ENCODE data around the gene NIPBL. TPM values are rescaled to one million over a fixed set of nuclear protein-coding genes. Genes with fewer than 3 reads are reported as not detected.
"Not testable (repeated sequence)": the region's sequence is repeated elsewhere in the genome, so short reads cannot be mapped to it uniquely, and the experiment has no call there.

Gene NIPBL
- polyA plus RNA-seq, 2 donors, result 10.9 to 16.1 TPM

DNA sequence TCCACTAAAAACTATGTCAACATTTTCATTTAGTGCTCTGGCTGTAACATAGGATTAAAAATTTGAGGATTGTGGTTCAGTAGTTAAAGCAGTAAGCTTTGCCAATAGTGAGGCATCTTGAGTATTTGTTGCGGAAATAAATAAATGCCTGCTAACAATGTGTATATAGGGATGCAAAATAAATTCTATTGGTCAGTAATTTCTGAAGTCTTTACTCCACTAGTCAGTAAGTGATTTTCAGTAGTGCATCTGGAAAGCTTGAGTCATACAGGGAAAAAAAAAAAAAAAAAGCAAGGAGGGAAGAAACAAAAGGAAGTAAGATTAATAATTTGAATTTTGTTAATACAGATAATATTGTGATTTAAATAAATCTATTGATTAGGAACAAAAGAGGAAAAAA, 21.0 kb downstream of the NIPBL start:
- 67 to 71% methylated on average over 1 of the region's 1 CpG for WGBS, 2 donors
- H3K9me3 ChIP-seq (ENCODE audit: control insufficient read depth in 2 of 2, insufficient read depth in 1 of 2, low read depth in 1 of 2, low read length in 1 of 2), result no peaks in the 10 kb centered on the region
- H3K4me1 ChIP-seq (ENCODE audit: control insufficient read depth in 2 of 2, insufficient read depth in 2 of 2, low read length in 1 of 2), result no peaks in the 10 kb centered on the region
- no peaks in the 10 kb centered on the region for H3K36me3 ChIP-seq (ENCODE audit: control insufficient read depth in 2 of 2, insufficient read depth in 2 of 2, low read length in 1 of 2)
- no peak overlapping the region for H3K4me3 ChIP-seq (ENCODE audit: low read depth in 1 of 2, low read length in 2 of 2)
- no peaks in the 10 kb centered on the region for H3K27me3 ChIP-seq (ENCODE audit: control insufficient read depth in 1 of 2, insufficient read depth in 2 of 2, low read length in 2 of 2)
- no peak overlapping the region for H3K27ac ChIP-seq (ENCODE audit: low read depth in 2 of 2, low read length in 1 of 2)

DNA sequence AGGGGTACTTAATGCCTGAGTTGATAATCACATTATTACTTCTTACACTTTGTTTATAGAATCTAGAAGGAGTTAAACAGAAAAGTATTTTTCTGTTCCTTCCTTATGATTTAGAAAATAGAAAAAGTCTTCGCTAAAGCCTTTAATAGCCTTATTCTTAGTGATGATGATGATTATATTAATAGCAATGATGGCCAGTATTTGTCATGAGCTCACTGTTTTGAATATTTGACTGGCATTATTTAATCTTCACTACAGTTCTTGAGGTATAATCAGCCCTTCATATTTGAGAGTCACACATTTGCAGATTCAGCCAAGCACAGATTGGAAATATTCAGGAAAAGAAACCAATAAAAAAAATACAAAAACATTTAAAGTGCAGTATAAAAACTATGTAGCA, 23.3 kb downstream of the NIPBL start:
- Histone ChIP-seq H3K4me3 (ENCODE audit: low read depth in 1 of 2, low read length in 2 of 2) (no peak overlapping the region), H3K9me3 (ENCODE audit: control insufficient read depth in 2 of 2, insufficient read depth in 1 of 2, low read depth in 1 of 2, low read length in 1 of 2) (no peaks in the 10 kb centered on the region), H3K4me1 (ENCODE audit: control insufficient read depth in 2 of 2, insufficient read depth in 2 of 2, low read length in 1 of 2) (peaks cover 0 to 2% of the 10 kb centered on the region in 2 donors), H3K27ac (ENCODE audit: low read depth in 2 of 2, low read length in 1 of 2) (no peak overlapping the region), H3K27me3 (ENCODE audit: control insufficient read depth in 1 of 2, insufficient read depth in 2 of 2, low read length in 2 of 2) (no peaks in the 10 kb centered on the region), H3K36me3 (ENCODE audit: control insufficient read depth in 2 of 2, insufficient read depth in 2 of 2, low read length in 1 of 2) (no peaks in the 10 kb centered on the region)
- WGBS, 2 donors, result 76 to 93% methylated on average over 1 of the region's 1 CpG

DNA sequence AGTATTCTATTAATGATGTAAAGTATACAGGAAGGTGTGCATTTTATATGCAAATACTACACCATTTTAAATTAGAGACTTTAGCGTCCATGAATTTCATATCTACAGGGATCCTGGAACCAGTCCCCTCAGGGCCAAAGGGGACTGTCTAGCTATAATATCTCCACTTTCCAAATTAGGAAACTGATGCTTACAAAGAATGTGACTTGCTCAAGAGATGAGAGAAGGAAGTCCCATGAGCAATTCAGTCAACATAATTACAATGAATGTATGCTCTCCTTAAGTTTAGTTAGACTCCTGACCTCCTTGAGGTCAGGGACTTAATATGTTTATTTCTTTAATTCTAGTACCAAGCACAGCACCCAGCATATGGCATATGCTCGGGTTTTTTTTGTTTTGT, 23.7 kb downstream of the NIPBL start:
- H3K27me3 ChIP-seq (ENCODE audit: control insufficient read depth in 1 of 2, insufficient read depth in 2 of 2, low read length in 2 of 2), result no peaks in the 10 kb centered on the region
- peaks cover 0 to 2% of the 10 kb centered on the region in 2 donors for H3K4me1 ChIP-seq (ENCODE audit: control insufficient read depth in 2 of 2, insufficient read depth in 2 of 2, low read length in 1 of 2)
- H3K36me3 ChIP-seq (ENCODE audit: control insufficient read depth in 2 of 2, insufficient read depth in 2 of 2, low read length in 1 of 2), result no peaks in the 10 kb centered on the region
- 71 to 72% methylated on average over 2 of the region's 2 CpGs for WGBS, 2 donors
- no peak overlapping the region for H3K4me3 ChIP-seq (ENCODE audit: low read depth in 1 of 2, low read length in 2 of 2)
- no peaks in the 10 kb centered on the region for H3K9me3 ChIP-seq (ENCODE audit: control insufficient read depth in 2 of 2, insufficient read depth in 1 of 2, low read depth in 1 of 2, low read length in 1 of 2)
- H3K27ac ChIP-seq (ENCODE audit: low read depth in 2 of 2, low read length in 1 of 2), result no peak overlapping the region

DNA sequence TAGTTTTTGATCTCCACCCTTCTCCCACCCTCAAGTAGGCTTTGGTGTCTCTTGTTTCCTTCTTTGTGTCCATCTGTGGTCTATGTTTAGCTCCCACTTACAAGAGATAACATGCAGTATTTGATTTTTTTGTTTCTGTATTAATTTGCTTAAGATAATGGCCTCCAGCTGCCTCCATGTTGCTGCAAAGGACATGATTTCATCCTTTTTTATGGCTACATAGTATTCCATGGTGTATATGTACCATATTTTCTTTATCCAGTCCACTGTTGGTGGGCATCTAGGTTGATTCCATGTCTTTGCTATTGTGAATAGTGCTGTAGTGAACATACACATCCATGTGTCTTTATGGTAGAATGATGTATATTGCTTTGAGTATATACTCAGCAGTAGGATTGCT, 24.5 kb downstream of the NIPBL start:
- H3K27me3 ChIP-seq (ENCODE audit: control insufficient read depth in 1 of 2, insufficient read depth in 2 of 2, low read length in 2 of 2); H3K4me1 ChIP-seq (ENCODE audit: control insufficient read depth in 2 of 2, insufficient read depth in 2 of 2, low read length in 1 of 2); H3K27ac ChIP-seq (ENCODE audit: low read depth in 2 of 2, low read length in 1 of 2); H3K4me3 ChIP-seq (ENCODE audit: low read depth in 1 of 2, low read length in 2 of 2); H3K9me3 ChIP-seq (ENCODE audit: control insufficient read depth in 2 of 2, insufficient read depth in 1 of 2, low read depth in 1 of 2, low read length in 1 of 2); H3K36me3 ChIP-seq (ENCODE audit: control insufficient read depth in 2 of 2, insufficient read depth in 2 of 2, low read length in 1 of 2): not testable (repeated sequence)

DNA sequence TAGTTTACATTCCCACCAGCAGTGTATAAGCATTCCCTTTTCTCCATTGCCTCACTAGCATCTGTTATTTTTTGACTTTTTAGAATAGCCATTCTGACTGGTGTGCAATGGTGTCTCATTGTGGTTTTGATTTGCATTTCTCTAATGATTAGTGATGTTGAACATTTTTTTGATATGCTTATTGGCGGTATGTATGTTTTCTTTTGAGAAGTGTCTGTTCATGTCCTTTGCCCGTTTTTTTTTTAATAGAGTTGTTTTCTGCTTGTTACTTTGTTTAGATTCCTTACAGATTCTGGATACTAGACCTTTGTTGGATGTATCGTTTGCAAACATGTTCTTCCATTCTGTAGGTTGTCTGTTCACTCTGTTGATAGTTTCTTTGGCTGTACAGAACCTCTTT, 25.3 kb downstream of the NIPBL start:
- H3K36me3 ChIP-seq (ENCODE audit: control insufficient read depth in 2 of 2, insufficient read depth in 2 of 2, low read length in 1 of 2), result no peaks in the 10 kb centered on the region
- no peaks in the 10 kb centered on the region for H3K9me3 ChIP-seq (ENCODE audit: control insufficient read depth in 2 of 2, insufficient read depth in 1 of 2, low read depth in 1 of 2, low read length in 1 of 2)
- whole genome bisulfite sequencing, 2 donors, result 95 to 97% methylated on average over 3 of the region's 3 CpGs
- no peak overlapping the region for H3K4me3 ChIP-seq (ENCODE audit: low read depth in 1 of 2, low read length in 2 of 2)
- no peaks in the 10 kb centered on the region for H3K27me3 ChIP-seq (ENCODE audit: control insufficient read depth in 1 of 2, insufficient read depth in 2 of 2, low read length in 2 of 2)
- H3K4me1 ChIP-seq (ENCODE audit: control insufficient read depth in 2 of 2, insufficient read depth in 2 of 2, low read length in 1 of 2), result peaks cover 0 to 2% of the 10 kb centered on the region in 2 donors
- H3K27ac ChIP-seq (ENCODE audit: low read depth in 2 of 2, low read length in 1 of 2), result no peak overlapping the region

DNA sequence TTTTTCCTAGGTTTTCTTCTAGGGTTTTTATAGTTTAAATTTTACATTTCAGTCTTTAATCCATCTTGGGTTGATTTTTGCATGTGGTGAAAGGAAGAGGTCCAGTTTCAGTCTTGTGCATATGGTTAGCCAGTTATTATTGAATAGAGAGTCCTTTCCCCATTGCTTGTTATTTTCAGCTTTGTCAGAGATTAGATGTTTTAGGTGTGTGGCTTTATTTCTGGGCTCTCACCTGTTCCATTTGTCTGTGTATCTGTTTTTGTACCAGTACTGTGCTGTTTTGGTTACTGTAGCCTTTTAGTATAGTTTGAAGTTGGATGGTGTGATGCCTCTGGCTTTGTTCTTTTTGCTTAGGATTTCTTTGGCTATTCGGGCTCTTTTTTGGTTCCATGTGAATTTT, 25.8 kb downstream of the NIPBL start:
- H3K9me3 ChIP-seq (ENCODE audit: control insufficient read depth in 2 of 2, insufficient read depth in 1 of 2, low read depth in 1 of 2, low read length in 1 of 2), result no peaks in the 10 kb centered on the region
- no peak overlapping the region for H3K4me3 ChIP-seq (ENCODE audit: low read depth in 1 of 2, low read length in 2 of 2)
- peaks cover 0 to 2% of the 10 kb centered on the region in 2 donors for H3K4me1 ChIP-seq (ENCODE audit: control insufficient read depth in 2 of 2, insufficient read depth in 2 of 2, low read length in 1 of 2)
- no peak overlapping the region for H3K27ac ChIP-seq (ENCODE audit: low read depth in 2 of 2, low read length in 1 of 2)
- 92 to 100% methylated on average over 1 of the region's 1 CpG for WGBS, 2 donors
- no peaks in the 10 kb centered on the region for H3K27me3 ChIP-seq (ENCODE audit: control insufficient read depth in 1 of 2, insufficient read depth in 2 of 2, low read length in 2 of 2)
- H3K36me3 ChIP-seq (ENCODE audit: control insufficient read depth in 2 of 2, insufficient read depth in 2 of 2, low read length in 1 of 2), result no peaks in the 10 kb centered on the region

DNA sequence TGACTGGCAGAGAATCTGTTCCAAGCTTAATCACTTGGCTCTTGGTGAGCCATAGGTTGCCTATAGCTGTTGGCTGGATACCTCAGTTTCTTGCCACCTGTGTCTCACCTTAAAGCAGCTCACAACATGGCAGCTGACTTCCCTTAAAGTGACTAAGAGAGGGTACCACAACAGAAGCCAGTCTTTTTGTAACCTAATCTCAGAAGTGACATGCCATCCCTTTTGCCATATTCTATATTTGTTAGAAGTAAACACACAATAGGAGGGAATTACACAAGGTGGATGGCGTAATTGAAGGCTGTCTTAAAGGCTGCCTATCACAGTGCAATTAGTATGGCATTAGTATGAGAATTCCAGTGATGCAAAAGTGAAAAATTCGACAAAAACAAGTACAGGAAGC, 28.1 kb downstream of the NIPBL start:
- Histone ChIP-seq H3K9me3 (ENCODE audit: control insufficient read depth in 2 of 2, insufficient read depth in 1 of 2, low read depth in 1 of 2, low read length in 1 of 2) (no peaks in the 10 kb centered on the region), H3K4me1 (ENCODE audit: control insufficient read depth in 2 of 2, insufficient read depth in 2 of 2, low read length in 1 of 2) (peaks cover 0 to 2% of the 10 kb centered on the region in 2 donors), H3K27ac (ENCODE audit: low read depth in 2 of 2, low read length in 1 of 2) (no peak overlapping the region), H3K4me3 (ENCODE audit: low read depth in 1 of 2, low read length in 2 of 2) (no peak overlapping the region), H3K36me3 (ENCODE audit: control insufficient read depth in 2 of 2, insufficient read depth in 2 of 2, low read length in 1 of 2) (no peaks in the 10 kb centered on the region), H3K27me3 (ENCODE audit: control insufficient read depth in 1 of 2, insufficient read depth in 2 of 2, low read length in 2 of 2) (no peaks in the 10 kb centered on the region)
- WGBS, 2 donors, result 89 to 96% methylated on average over 2 of the region's 2 CpGs

DNA sequence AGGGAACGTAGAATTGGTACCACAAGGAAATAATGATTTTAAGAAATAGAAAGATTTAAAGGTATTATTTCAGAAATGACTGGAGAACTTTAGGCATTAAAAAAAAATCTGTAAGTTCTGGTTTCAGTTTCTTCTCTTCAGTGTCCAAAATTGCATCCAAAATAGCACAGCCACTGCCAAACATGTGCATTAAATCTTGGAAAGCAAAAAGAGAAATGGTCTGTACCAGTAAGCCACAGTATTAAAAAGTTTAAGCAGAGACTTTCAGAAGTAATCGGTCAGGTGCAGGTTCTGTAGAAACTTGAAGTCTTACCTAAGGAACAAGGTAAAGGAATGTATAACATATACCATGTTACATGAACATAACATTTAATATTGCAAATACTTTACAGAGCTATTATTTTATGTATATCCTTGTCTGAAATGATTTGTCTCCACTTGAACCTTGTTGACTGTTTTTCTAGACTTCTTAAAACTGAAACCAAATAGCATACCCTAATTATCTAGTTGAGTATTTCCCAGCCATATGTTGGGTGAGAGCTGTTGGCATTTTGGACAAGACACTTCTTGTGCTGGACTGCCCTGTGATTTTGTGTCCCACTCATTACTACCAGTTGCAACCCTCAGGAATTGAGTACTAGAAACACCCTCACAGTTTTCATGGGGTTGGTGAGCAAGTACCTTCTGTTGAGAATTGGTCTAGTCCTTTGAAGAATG, 32.1 kb downstream of the NIPBL start:
- H3K4me1 ChIP-seq (ENCODE audit: control insufficient read depth in 2 of 2, insufficient read depth in 2 of 2, low read length in 1 of 2), result peaks cover 0 to 2% of the 10 kb centered on the region in 2 donors
- no peaks in the 10 kb centered on the region for H3K9me3 ChIP-seq (ENCODE audit: control insufficient read depth in 2 of 2, insufficient read depth in 1 of 2, low read depth in 1 of 2, low read length in 1 of 2)
- no peaks in the 10 kb centered on the region for H3K27me3 ChIP-seq (ENCODE audit: control insufficient read depth in 1 of 2, insufficient read depth in 2 of 2, low read length in 2 of 2)
- no peaks in the 10 kb centered on the region for H3K36me3 ChIP-seq (ENCODE audit: control insufficient read depth in 2 of 2, insufficient read depth in 2 of 2, low read length in 1 of 2)
- no peak overlapping the region for H3K27ac ChIP-seq (ENCODE audit: low read depth in 2 of 2, low read length in 1 of 2)
- no peak overlapping the region for H3K4me3 ChIP-seq (ENCODE audit: low read depth in 1 of 2, low read length in 2 of 2)
- WGBS, 2 donors, result 54 to 57% methylated on average over 2 of the region's 2 CpGs

DNA sequence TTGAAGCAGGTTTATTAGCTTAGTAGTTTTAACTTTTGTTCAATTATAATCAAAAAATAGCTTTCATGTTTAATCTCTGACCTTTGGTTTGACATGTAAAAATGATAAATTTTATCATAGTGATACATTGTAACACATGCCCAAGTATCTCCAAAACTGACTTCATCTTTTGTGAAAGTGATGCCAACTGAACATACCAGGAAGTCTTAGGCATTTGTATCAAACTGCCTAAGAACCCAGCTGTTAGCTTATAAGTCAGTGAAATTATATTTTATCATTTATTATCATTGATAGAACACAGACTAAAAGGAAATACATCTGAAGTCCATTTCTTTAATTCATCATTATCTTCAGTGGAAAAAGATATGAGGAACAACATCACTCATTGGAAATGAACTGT, 39.1 kb downstream of the NIPBL start:
- H3K27me3 ChIP-seq (ENCODE audit: control insufficient read depth in 1 of 2, insufficient read depth in 2 of 2, low read length in 2 of 2), result no peaks in the 10 kb centered on the region
- H3K9me3 ChIP-seq (ENCODE audit: control insufficient read depth in 2 of 2, insufficient read depth in 1 of 2, low read depth in 1 of 2, low read length in 1 of 2), result no peaks in the 10 kb centered on the region
- no peaks in the 10 kb centered on the region for H3K36me3 ChIP-seq (ENCODE audit: control insufficient read depth in 2 of 2, insufficient read depth in 2 of 2, low read length in 1 of 2)
- H3K27ac ChIP-seq (ENCODE audit: low read depth in 2 of 2, low read length in 1 of 2), result no peak overlapping the region
- H3K4me3 ChIP-seq (ENCODE audit: low read depth in 1 of 2, low read length in 2 of 2), result no peak overlapping the region
- H3K4me1 ChIP-seq (ENCODE audit: control insufficient read depth in 2 of 2, insufficient read depth in 2 of 2, low read length in 1 of 2), result no peaks in the 10 kb centered on the region

DNA sequence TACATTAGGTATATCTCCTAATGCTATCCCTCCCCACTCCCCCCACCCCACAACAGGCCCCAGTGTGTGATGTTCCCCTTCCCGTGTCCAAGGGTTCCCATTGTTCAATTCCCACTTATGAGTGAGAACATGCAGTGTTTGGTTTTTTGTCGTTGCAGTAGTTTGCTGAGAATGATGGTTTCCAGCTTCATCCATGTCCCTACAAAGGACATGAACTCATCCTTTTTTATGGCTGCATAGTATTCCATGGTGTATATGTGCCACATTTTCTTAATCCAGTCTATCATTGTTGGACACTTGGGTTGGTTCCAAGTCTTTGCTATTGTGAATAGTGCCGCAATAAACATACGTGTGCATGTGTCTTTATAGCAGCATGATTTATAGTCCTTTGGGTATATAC, 40.0 kb downstream of the NIPBL start:
- H3K36me3 ChIP-seq (ENCODE audit: control insufficient read depth in 2 of 2, insufficient read depth in 2 of 2, low read length in 1 of 2); H3K27ac ChIP-seq (ENCODE audit: low read depth in 2 of 2, low read length in 1 of 2); H3K27me3 ChIP-seq (ENCODE audit: control insufficient read depth in 1 of 2, insufficient read depth in 2 of 2, low read length in 2 of 2); H3K9me3 ChIP-seq (ENCODE audit: control insufficient read depth in 2 of 2, insufficient read depth in 1 of 2, low read depth in 1 of 2, low read length in 1 of 2); H3K4me3 ChIP-seq (ENCODE audit: low read depth in 1 of 2, low read length in 2 of 2); H3K4me1 ChIP-seq (ENCODE audit: control insufficient read depth in 2 of 2, insufficient read depth in 2 of 2, low read length in 1 of 2): not testable (repeated sequence)
- WGBS, 2 donors, result 81 to 93% methylated on average over 3 of the region's 4 CpGs

Data from esophagus (tissue), 2 donors.